Calu3 (cell line): ENCODE data around the gene ATP2B3. TPM values are rescaled to one million over a fixed set of nuclear protein-coding genes. Genes with fewer than 3 reads are reported as not detected.

ENCODE experiments used
- BruUV-seq: library from RNA; stranded (reverse); fragments of 400-500 nt; replicated peaks from 2 replicates; lab custom pipeline; 2021; lab: Mats Ljungman, UMichigan
- CTCF ChIA-PET: fragments of 300-600 bp; sonication (Branson Sonifier 250); formaldehyde crosslinking; loops from one replicate; lab custom pipeline; 2022; ENCODE audit warnings: antibody characterized with exemption; lab: Charles Lee
- DNase-seq: peaks from one replicate; pipeline ENCODE4 v3.0.0; 2022
- H3K27ac Mint-ChIP-seq: one replicate; pipeline ENCODE4 v1.8.0; 2022; ENCODE audit warnings: mixed read lengths; ENCODE audit not compliant: unreplicated experiment
- H3K27me3 Mint-ChIP-seq: one replicate; pipeline ENCODE4 v1.8.0; 2022; ENCODE audit warnings: mixed read lengths; ENCODE audit not compliant: unreplicated experiment
- H3K36me3 Mint-ChIP-seq: one replicate; pipeline ENCODE4 v1.8.0; 2022; ENCODE audit warnings: mild to moderate bottlenecking, moderate library complexity, mixed read lengths; ENCODE audit not compliant: insufficient read depth, unreplicated experiment
- H3K4me1 Mint-ChIP-seq: one replicate; pipeline ENCODE4 v1.8.0; 2022; ENCODE audit warnings: mild to moderate bottlenecking, low read depth, mixed read lengths; ENCODE audit not compliant: unreplicated experiment
- H3K4me3 Mint-ChIP-seq: one replicate; pipeline ENCODE4 v1.8.0; 2022; ENCODE audit warnings: mild to moderate bottlenecking, low read depth, moderate library complexity, mixed read lengths; ENCODE audit not compliant: unreplicated experiment
- H3K9me3 Mint-ChIP-seq: one replicate; pipeline ENCODE4 v1.8.0; 2022; ENCODE audit warnings: low read depth, mixed read lengths; ENCODE audit not compliant: unreplicated experiment
- CTCF ChIP-seq: fragments of 200-600 bp; IDR thresholded peaks from one replicate; pipeline ENCODE4 v1.8.0; 2022; ENCODE audit warnings: antibody characterized with exemption; ENCODE audit not compliant: unreplicated experiment
- intact Hi-C: fragments of 100-400 bp; cut with micrococcal nuclease; formaldehyde crosslinking; loops from one replicate; pipeline ENCODE4 v1.10.0; 2022; ENCODE audit not compliant: unreplicated experiment
- total RNA-seq: library from RNA; stranded (reverse); gene quantifications from 2 replicates; pipeline ENCODE4 v1.2.3, GENCODE V29; 2022

The ATP2B3 gene
- total RNA-seq, 1 experiment from 2014 or later, result not detected

DNA sequence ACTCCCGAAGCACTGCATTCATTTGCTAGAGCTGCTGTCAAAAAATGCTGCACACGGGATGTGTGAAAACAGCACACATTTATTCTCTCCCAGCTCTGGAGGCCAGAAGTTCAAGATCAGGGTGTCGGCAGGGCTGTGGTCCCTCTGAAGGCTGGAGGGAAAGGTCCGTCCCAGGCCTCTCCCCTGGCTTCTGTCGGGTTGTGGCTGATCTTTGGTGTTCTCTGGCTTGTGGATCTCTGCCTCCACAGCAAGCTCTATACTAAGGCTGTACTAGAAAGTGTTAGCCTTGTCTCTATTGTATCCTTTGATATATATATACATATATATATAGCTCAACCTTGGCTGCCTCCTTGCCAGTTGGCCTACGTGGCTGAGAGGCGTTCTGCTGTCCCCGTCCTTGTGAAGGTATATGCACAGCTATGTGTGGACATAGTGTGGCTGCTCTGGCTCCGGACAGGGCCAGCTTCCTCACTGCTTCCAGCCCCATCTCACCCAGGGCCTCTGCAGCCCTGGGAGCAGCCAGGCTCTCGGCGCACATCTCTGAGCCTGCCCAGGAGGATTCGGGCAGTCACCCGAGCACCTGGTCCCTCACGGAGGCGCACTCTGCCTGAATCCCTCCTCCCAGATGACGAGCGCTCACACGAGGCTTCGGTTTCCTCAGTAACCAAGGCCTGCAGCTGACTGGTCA is 114.6 kb downstream of the ATP2B3 start:
- BruUV-seq, result no TSS peak
- CTCF ChIA-PET, result no interaction called here
- intact Hi-C loops, result no loop called here

More for the DNA sequence above, 114.6 kb downstream of the ATP2B3 start:
- TF ChIP-seq CTCF, result no peak
- no peak for DNase-seq
- H3K4me3 Mint-ChIP-seq, result no peak overlapping the region
- H3K27ac Mint-ChIP-seq, result no peak overlapping the region
- peaks cover 76% of the 10 kb centered on the region for H3K27me3 Mint-ChIP-seq
- H3K36me3 Mint-ChIP-seq, result no peaks in the 10 kb centered on the region
- no peaks in the 10 kb centered on the region for H3K9me3 Mint-ChIP-seq
- H3K4me1 Mint-ChIP-seq, result no peaks in the 10 kb centered on the region

Other genes starting within 250 kb of the ATP2B3 start
- not detected in 2 replicates for gene PNMA6F, start 195.9 kb upstream of the ATP2B3 start, total RNA-seq
- 6.6 and 7.4 TPM in 2 replicates for gene ZNF275, start 183.5 kb upstream of the ATP2B3 start, total RNA-seq
- not detected in 2 replicates for gene PNMA6E, start 116.3 kb upstream of the ATP2B3 start, total RNA-seq
- gene ZFP92, start 106.2 kb upstream of the ATP2B3 start, total RNA-seq, result 0.19 and 0.22 TPM in 2 replicates
- 2.0 and 2.2 TPM in 2 replicates for gene TREX2, start 71.6 kb upstream of the ATP2B3 start, total RNA-seq
- 38.6 and 40.7 TPM in 2 replicates for gene HAUS7, start 47.1 kb upstream of the ATP2B3 start, total RNA-seq
- not detected in 2 replicates for gene BGN, start 22.7 kb upstream of the ATP2B3 start, total RNA-seq
- 17.8 and 18.9 TPM in 2 replicates for gene CCNQ, start 81.5 kb downstream of the ATP2B3 start, total RNA-seq
- gene DUSP9, start 129.6 kb downstream of the ATP2B3 start, total RNA-seq, result 0.19 and 0.27 TPM in 2 replicates
- 1.1 TPM in 1 of 2 replicates, not detected in the other for gene PNCK, start 156.2 kb downstream of the ATP2B3 start, total RNA-seq
- gene SLC6A8, start 170.3 kb downstream of the ATP2B3 start, total RNA-seq, result 24.6 and 27.4 TPM in 2 replicates
- gene BCAP31, start 206.7 kb downstream of the ATP2B3 start, total RNA-seq, result 371 and 407 TPM in 2 replicates
- gene ABCD1, start 207.2 kb downstream of the ATP2B3 start, total RNA-seq, result 14.4 and 22.8 TPM in 2 replicates
- gene PLXNB3, start 246.6 kb downstream of the ATP2B3 start, total RNA-seq, result 37.5 and 49.2 TPM in 2 replicates